Parathyroid adenoma (tissue), 2 donors: ENCODE results near the gene SH3GLB1.

Experiments
- H2AFZ ChIP-seq: fragments of 300-600 bp; sonication (generic); one replicate; pipeline ENCODE4 v1.7.0; 2017; ENCODE audit warnings: antibody characterized with exemption, mild to moderate bottlenecking
- H3K27ac ChIP-seq: fragments of 300-600 bp; sonication (generic); one replicate; pipeline ENCODE4 v1.7.0; 2017
- H3K27me3 ChIP-seq: fragments of 300-600 bp; sonication (generic); one replicate; pipeline ENCODE4 v1.7.0; 2017; ENCODE audit warnings: low read length; ENCODE audit not compliant: control insufficient read depth, insufficient read depth
- H3K36me3 ChIP-seq: fragments of 300-600 bp; sonication (generic); one replicate; pipeline ENCODE4 v1.7.0; 2017; ENCODE audit warnings: low read length; ENCODE audit not compliant: control insufficient read depth, insufficient read depth
- H3K4me1 ChIP-seq: fragments of 300-600 bp; sonication (generic); one replicate; pipeline ENCODE4 v1.7.0; 2017; ENCODE audit warnings: control low read depth
- H3K4me2 ChIP-seq: fragments of 300-600 bp; sonication (generic); one replicate; pipeline ENCODE4 v1.7.0; 2017; ENCODE audit warnings: low read length
- H3K4me3 ChIP-seq: fragments of 300-600 bp; sonication (generic); one replicate; pipeline ENCODE4 v1.7.0; 2017; ENCODE audit warnings: low read depth, low read length
- H3K79me2 ChIP-seq: fragments of 300-600 bp; sonication (generic); one replicate; pipeline ENCODE4 v1.7.0; 2017; ENCODE audit warnings: control low read depth
- H3K9ac ChIP-seq: fragments of 300-600 bp; sonication (generic); one replicate; pipeline ENCODE4 v1.7.0; 2017; ENCODE audit warnings: mild to moderate bottlenecking
- H3K9me3 ChIP-seq: fragments of 300-600 bp; sonication (generic); one replicate; pipeline ENCODE4 v1.7.0; 2017; ENCODE audit warnings: low read length; ENCODE audit not compliant: control insufficient read depth
- CTCF ChIP-seq: fragments of 300-600 bp; sonication (generic); IDR thresholded peaks from one replicate; pipeline ENCODE4 v1.7.0; 2017; ENCODE audit warnings: antibody characterized with exemption, mild to moderate bottlenecking
- donor health status: primary hyperparathyroidism.

The SH3GLB1 gene

GRCh38 chr1:86739648-86740509, 35.5 kb downstream of the SH3GLB1 start:
- Histone ChIP-seq H3K4me3 (no peak overlapping the region), H3K27ac (no peak overlapping the region), H3K4me1 (no peaks in the 10 kb centered on the region), H3K27me3 (no peaks in the 10 kb centered on the region), H2AFZ (no peak overlapping the region), H3K79me2 (no peaks in the 10 kb centered on the region), H3K9ac (no peak overlapping the region), H3K36me3 (no peaks in the 10 kb centered on the region), H3K4me2 (no peak overlapping the region), H3K9me3 (no peaks in the 10 kb centered on the region)
- TF ChIP-seq CTCF = no peak

DNA sequence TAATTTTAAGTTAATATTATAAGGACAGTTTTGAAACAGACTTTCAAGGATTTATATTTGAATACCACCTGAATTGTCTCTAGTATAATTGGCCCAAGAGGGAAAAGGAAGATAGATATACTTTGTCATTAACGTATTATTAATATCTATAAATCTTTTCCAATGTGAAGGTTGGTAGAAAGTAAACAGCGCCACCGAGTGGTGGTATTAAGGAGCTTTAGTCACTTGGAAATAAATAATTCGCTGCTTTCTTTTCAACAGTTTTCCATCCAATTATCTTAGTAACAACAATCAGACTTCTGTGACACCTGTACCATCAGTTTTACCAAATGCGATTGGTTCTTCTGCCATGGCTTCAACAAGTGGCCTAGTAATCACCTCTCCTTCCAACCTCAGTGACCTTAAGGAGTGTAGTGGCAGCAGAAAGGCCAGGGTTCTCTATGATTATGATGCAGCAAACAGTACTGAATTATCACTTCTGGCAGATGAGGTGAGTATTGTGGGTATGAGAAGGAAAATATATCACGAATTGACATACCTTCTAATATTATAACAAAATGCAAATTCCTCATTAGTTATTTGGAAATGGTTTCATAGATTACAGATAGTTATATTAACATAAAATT, 37.7 kb downstream of the SH3GLB1 start:
- Histone ChIP-seq H3K27ac (no peak overlapping the region), H3K4me3 (no peak overlapping the region), H2AFZ (no peak overlapping the region), H3K4me2 (no peak overlapping the region), H3K79me2 (no peaks in the 10 kb centered on the region), H3K27me3 (no peaks in the 10 kb centered on the region), H3K9ac (no peak overlapping the region), H3K36me3 (no peaks in the 10 kb centered on the region), H3K4me1 (no peaks in the 10 kb centered on the region), H3K9me3 (no peaks in the 10 kb centered on the region)
- TF ChIP-seq CTCF = peak; percentile 51

- Histone ChIP-seq H3K4me3 (no peak overlapping the region), H3K4me1 (no peaks in the 10 kb centered on the region), H3K9ac (no peak overlapping the region), H3K27me3 (no peaks in the 10 kb centered on the region), H3K4me2 (no peak overlapping the region), H3K79me2 (no peaks in the 10 kb centered on the region), H3K9me3 (no peaks in the 10 kb centered on the region), H2AFZ (no peak overlapping the region), H3K27ac (no peak overlapping the region), H3K36me3 (no peaks in the 10 kb centered on the region)
- no peak for TF ChIP-seq CTCF
Measured at GRCh38 chr1:86747304-86747703, 42.9 kb downstream of the SH3GLB1 start.

GRCh38 chr1:86748622-86749373, 44.4 kb downstream of the SH3GLB1 start:
- no peaks in the 10 kb centered on the region for H3K79me2 ChIP-seq
- no peaks in the 10 kb centered on the region for H3K4me1 ChIP-seq
- no peak overlapping the region for H3K4me3 ChIP-seq
- TF ChIP-seq CTCF = no peak
- no peaks in the 10 kb centered on the region for H3K27me3 ChIP-seq
- H3K9me3 ChIP-seq = no peaks in the 10 kb centered on the region
- H3K27ac ChIP-seq = no peak overlapping the region
- no peaks in the 10 kb centered on the region for H3K36me3 ChIP-seq
- no peak overlapping the region for H2AFZ ChIP-seq
- H3K9ac ChIP-seq = no peak overlapping the region
- no peak overlapping the region for H3K4me2 ChIP-seq
